ENCODE data around the gene GMDS.

DNA sequence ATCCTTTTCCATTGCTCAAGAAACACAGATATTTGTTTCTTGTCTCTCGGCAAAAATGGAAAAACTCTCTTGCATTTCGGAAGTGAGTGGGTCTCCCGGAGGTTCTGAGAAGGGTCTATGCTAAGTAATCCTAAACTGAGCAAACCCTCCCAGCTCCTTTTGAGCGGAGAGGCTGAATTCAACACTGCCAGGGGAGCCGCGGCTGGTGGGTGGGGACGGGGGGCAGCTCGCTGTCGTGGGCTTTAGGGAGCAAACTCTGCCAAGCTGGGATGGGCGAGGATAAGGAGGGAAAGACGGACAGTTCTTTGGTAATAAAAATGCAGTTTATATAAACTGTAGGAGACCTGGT lies 424.3 kb downstream of the GMDS start:
- TF ChIP-seq NANOG (IDR thresholded peaks at IDR 0.05; ENCODE audit: insufficient read depth, low read depth, low read length, poor library complexity, severe bottlenecking) (no peak), POLR2A (IDR thresholded peaks at IDR 0.05; ENCODE audit: control extremely low read depth in 1 of 2, low read depth in 2 of 2, low read length in 2 of 2) (no peak), CHD2 (IDR thresholded peaks at IDR 0.05; ENCODE audit: low read length) (no peak), TBP (IDR thresholded peaks at IDR 0.05; ENCODE audit: low read depth, low read length) (no peak), EZH2 (IDR thresholded peaks at IDR 0.05; ENCODE audit: low read depth, low read length, severe bottlenecking) (no peak), POLR2AphosphoS5 (IDR thresholded peaks at IDR 0.05; ENCODE audit: low read depth, low read length) (no peak), EP300 (IDR thresholded peaks at IDR 0.05; ENCODE audit: borderline replicate concordance in 1 of 2, low read depth in 2 of 2, low read length in 2 of 2) (no peak), SIX5 (IDR thresholded peaks at IDR 0.05; ENCODE audit: low read depth, low read length) (no peak), JUND (IDR thresholded peaks at IDR 0.05; ENCODE audit: low read length) (no peak), SP4 (IDR thresholded peaks at IDR 0.05; ENCODE audit: low read length) (no peak), CBX5 (IDR thresholded peaks at IDR 0.05; ENCODE audit: low read depth, low read length) (no peak)
- TF ChIP-seq, protein P1, sequence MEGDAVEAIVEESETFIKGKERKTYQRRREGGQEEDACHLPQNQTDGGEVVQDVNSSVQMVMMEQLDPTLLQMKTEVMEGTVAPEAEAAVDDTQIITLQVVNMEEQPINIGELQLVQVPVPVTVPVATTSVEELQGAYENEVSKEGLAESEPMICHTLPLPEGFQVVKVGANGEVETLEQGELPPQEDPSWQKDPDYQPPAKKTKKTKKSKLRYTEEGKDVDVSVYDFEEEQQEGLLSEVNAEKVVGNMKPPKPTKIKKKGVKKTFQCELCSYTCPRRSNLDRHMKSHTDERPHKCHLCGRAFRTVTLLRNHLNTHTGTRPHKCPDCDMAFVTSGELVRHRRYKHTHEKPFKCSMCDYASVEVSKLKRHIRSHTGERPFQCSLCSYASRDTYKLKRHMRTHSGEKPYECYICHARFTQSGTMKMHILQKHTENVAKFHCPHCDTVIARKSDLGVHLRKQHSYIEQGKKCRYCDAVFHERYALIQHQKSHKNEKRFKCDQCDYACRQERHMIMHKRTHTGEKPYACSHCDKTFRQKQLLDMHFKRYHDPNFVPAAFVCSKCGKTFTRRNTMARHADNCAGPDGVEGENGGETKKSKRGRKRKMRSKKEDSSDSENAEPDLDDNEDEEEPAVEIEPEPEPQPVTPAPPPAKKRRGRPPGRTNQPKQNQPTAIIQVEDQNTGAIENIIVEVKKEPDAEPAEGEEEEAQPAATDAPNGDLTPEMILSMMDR (IDR thresholded peaks at IDR 0.05; ENCODE audit: control extremely low read depth in 1 of 3, insufficient read depth in 1 of 3, low read depth in 1 of 3, low read length in 3 of 3): no peak
